ENCODE results near the gene GPI.

Gene GPI

GRCh38 chr19:34325181-34325580, 39.8 kb upstream of the GPI start:
- TF ChIP-seq TAF1 (IDR thresholded peaks at IDR 0.05; ENCODE audit: borderline replicate concordance, insufficient read depth, low read length) (no peak), FOXP2 (optimal IDR thresholded peaks at IDR 0.05; ENCODE audit: borderline replicate concordance, extremely low read depth, extremely low read length, insufficient read depth) (no peak), SIN3A (IDR thresholded peaks at IDR 0.05; ENCODE audit: borderline replicate concordance, insufficient read depth, low read length) (no peak), REST (IDR thresholded peaks at IDR 0.05; ENCODE audit: insufficient read depth in 1 of 2, low read depth in 2 of 2, low read length in 2 of 2) (no peak), POLR2AphosphoS5 (IDR thresholded peaks at IDR 0.05; ENCODE audit: low read depth, low read length) (no peak)

GRCh38 chr19:34325981-34326787, 38.8 kb upstream of the GPI start:
- no peak for TF ChIP-seq TAF1 (IDR thresholded peaks at IDR 0.05; ENCODE audit: borderline replicate concordance, insufficient read depth, low read length)
- TF ChIP-seq FOXP2 (optimal IDR thresholded peaks at IDR 0.05; ENCODE audit: borderline replicate concordance, extremely low read depth, extremely low read length, insufficient read depth): no peak
- TF ChIP-seq SIN3A (IDR thresholded peaks at IDR 0.05; ENCODE audit: borderline replicate concordance, insufficient read depth, low read length): no peak
- no peak for TF ChIP-seq POLR2AphosphoS5 (IDR thresholded peaks at IDR 0.05; ENCODE audit: low read depth, low read length)
- TF ChIP-seq REST (IDR thresholded peaks at IDR 0.05; ENCODE audit: insufficient read depth in 1 of 2, low read depth in 2 of 2, low read length in 2 of 2): no peak

- no peak for TF ChIP-seq POLR2AphosphoS5 (IDR thresholded peaks at IDR 0.05; ENCODE audit: low read depth, low read length)
- peak in 1 of 2 experiments; percentile 43; a peak in 1 of 4 replicates for TF ChIP-seq REST (IDR thresholded peaks at IDR 0.05; ENCODE audit: insufficient read depth in 1 of 2, low read depth in 2 of 2, low read length in 2 of 2)
- no peak for TF ChIP-seq TAF1 (IDR thresholded peaks at IDR 0.05; ENCODE audit: borderline replicate concordance, insufficient read depth, low read length)
- TF ChIP-seq FOXP2 (optimal IDR thresholded peaks at IDR 0.05; ENCODE audit: borderline replicate concordance, extremely low read depth, extremely low read length, insufficient read depth): peak; percentile 93
- TF ChIP-seq SIN3A (IDR thresholded peaks at IDR 0.05; ENCODE audit: borderline replicate concordance, insufficient read depth, low read length): peak; percentile 36; the same call in 1 of the 2 replicates
These were observed 37.1 kb upstream of the GPI start for GRCh38 chr19:34327851-34328250.

GRCh38 chr19:34328982-34329381, 36.0 kb upstream of the GPI start:
- no peak for TF ChIP-seq TAF1 (IDR thresholded peaks at IDR 0.05; ENCODE audit: borderline replicate concordance, insufficient read depth, low read length)
- no peak for TF ChIP-seq SIN3A (IDR thresholded peaks at IDR 0.05; ENCODE audit: borderline replicate concordance, insufficient read depth, low read length)
- no peak for TF ChIP-seq REST (IDR thresholded peaks at IDR 0.05; ENCODE audit: insufficient read depth in 1 of 2, low read depth in 2 of 2, low read length in 2 of 2)
- TF ChIP-seq FOXP2 (optimal IDR thresholded peaks at IDR 0.05; ENCODE audit: borderline replicate concordance, extremely low read depth, extremely low read length, insufficient read depth): no peak
- TF ChIP-seq POLR2AphosphoS5 (IDR thresholded peaks at IDR 0.05; ENCODE audit: low read depth, low read length): no peak
